HG02840 (cell line): ENCODE measurements around the gene NTRK3.
"Not testable (repeated sequence)": the region's sequence is repeated elsewhere in the genome, so short reads cannot be mapped to it uniquely, and the experiment has no call there.

ENCODE experiments used
- ATAC-seq: cut with Tn5 transposase; IDR thresholded peaks from one replicate; pipeline ENCODE4 v1.9.1; 2021; ENCODE audit warnings: mild to moderate bottlenecking, moderate library complexity, moderate number of reproducible peaks; ENCODE audit not compliant: unreplicated experiment, low FRiP score

Gene NTRK3

DNA sequence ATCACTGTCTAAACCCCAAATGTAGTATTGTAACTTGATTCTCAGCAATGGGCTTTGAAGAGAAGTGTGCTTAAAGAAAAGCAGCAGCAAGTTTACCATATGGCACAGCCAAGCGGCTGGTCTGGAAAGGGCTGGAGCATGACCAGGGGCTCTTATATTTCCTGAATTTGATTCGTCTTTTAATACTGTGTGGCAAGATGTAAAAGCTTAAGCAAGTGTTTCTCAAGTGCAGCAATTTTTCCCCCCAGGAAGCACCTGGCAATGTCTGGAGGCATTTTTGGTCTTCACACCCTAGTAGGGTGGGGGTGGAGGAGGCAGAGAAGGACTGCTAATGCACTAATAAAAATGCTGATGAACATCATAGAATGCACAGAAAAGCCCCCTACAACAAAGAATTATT is 397.9 kb downstream of the NTRK3 start:
- no peak for ATAC-seq

DNA sequence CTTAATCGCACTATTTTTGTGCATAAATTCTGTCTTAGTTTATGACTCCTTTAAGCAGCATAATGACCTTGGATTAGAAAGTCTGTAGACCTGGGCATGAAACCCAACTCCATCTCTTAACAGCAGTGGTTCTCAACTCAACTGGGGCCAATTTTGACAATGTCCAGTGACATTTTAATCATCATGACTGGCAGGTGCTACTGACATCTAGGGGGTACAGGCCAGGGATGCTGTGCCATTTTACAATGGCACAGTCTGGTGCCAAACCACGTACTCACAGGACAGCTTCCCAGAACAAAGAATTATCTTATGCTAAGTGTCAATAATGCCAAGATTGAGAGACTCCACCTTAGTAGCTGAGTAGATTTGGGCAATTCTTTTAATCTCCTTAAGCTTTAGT is 405.0 kb downstream of the NTRK3 start:
- no peak for ATAC-seq

GRCh38 chr15:87850916-87851315 is 405.6 kb downstream of the NTRK3 start:
- no peak for ATAC-seq

DNA sequence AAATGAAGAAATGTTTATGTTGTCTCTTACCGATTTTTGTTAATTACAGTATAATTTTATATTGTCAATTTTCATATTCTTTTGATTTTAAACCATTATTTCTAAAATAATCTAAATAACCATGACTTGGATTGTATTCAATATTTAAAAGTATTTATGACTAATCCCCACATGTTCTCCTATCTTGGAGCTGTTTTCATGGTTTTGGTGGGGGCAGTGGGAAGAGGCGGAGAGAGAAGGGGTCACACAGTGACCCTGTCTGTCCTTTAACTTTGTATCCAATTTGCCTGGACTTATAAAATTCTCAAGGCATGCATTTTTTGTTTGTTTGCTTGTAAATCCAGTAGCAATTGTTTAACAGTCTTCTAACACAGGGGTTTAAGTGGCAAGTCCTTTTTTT is 407.4 kb downstream of the NTRK3 start:
- ATAC-seq, result no peak

DNA sequence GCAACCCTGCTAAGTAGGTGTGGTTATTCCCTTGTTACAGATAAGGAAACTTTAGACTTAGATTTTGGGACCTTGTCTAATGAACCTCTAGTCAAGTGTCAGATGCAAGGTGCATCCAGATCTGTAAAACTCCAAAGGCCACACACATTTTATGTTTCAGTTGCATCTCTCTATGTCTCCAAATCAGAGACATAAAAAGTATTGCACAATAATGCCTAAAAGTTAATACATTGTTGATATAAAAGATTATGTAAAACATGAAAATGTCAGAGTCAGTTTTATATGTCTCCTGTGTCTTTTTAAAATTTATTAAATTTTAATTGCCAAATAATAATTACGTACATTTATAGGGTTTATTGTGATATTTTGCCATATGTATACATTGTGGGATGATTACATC is 408.5 kb downstream of the NTRK3 start:
- ATAC-seq, result no peak

DNA sequence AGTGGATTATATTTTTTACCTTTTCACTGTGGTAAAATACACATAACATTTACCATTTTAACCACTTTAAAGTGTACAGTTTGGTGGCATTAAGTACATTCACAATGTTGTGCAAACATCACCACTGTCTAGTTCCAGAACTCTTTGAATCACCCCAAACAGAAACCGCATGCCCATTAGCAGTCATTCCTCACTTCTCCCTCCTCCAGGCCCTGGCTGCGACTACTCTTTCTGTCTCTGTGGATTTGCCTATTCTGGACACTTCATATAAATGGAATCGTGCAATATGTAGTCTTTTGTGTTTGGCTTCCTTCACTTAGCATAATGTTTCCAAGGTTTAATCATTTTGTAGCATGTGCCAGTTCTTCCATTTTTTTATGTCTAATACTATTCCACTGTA is 409.8 kb downstream of the NTRK3 start:
- no peak for ATAC-seq

DNA sequence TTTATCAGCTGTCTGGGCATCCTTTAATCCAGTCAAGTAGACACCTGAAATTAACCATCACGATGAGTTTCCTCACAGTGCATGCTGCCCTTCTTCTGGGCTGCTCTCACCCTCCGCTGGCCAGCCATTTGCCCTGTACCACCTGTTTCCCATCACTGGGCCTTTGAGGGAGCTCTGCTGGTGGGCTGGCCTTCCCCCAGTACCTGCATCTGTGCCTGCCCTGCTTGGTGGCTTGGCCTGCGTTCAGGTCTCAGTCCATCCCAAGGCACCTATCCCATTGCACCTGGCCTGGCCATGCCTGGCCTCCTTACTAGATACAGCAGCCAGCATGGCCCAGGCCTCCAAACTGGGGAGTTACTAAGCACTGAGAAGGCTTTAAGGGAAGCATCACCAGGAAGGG is 413.2 kb downstream of the NTRK3 start:
- no peak for ATAC-seq

- no peak for ATAC-seq
Measured at GRCh38 chr15:87841426-87841998, 415.0 kb downstream of the NTRK3 start.

DNA sequence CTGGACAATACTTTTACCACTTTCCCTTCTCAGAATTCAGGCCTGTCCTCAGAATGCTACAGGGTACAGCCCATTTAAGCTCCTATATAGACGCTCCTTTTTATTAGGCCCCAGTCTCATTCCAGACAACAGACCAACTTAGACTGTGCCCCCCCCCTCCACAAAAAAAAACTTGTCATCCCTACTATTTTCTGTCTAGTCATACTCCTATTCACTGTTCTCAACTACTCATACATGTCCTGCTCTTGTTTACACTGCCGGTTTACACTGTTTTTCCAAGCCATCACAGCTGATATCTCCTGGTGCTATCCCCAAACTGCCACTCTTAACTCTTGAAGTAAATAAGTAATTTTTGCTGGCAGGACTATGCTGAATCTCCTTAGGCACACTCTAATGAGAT is 420.7 kb downstream of the NTRK3 start:
- not testable (repeated sequence) for ATAC-seq

GRCh38 chr15:87833333-87833732 is 423.2 kb downstream of the NTRK3 start:
- ATAC-seq, result not testable (repeated sequence)

GRCh38 chr15:87829332-87830050 is 427.0 kb downstream of the NTRK3 start:
- no peak for ATAC-seq

- ATAC-seq, result no peak
Measured at GRCh38 chr15:87828608-87829007, 427.9 kb downstream of the NTRK3 start.

GRCh38 chr15:87827131-87827530 is 429.4 kb downstream of the NTRK3 start:
- no peak for ATAC-seq

GRCh38 chr15:87826119-87826747 is 430.3 kb downstream of the NTRK3 start:
- ATAC-seq, result no peak

DNA sequence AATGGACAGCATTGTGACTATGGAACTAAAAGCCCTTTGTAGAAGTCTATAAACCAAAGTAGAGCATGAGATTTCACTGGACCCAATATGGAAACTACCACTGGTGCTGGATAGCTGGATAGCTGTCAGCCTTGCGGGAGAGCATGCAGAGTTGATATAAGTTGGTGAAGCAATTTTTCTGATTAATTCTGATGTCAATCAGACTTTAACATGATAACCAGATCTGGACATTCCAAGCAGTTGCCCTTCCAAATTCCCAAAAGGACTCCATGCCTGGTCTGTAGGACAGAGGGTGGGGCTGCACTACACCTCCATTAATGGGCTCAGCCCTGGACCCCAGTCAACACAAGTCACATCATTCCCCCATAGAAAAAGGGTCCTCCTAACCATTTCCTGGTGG is 437.8 kb downstream of the NTRK3 start:
- no peak for ATAC-seq

DNA sequence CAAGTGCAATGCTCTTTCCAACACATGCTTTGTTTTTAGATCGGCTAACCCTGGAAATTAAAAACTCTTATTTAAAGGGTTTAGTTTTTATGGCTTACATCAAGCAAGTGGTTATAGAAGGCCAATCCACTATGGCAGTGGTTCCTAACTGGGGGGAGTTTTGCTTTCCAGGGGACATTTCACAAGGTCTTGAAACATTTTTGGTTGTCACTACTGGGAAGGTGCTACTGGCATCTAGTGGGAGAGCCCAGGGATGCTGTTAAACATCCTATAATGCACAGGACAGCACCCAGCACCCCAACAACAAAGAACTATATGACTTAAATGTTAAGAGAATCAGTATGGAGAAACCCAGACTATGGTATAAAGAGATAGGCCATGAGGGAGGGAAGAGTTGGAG is 439.0 kb downstream of the NTRK3 start:
- no peak for ATAC-seq

DNA sequence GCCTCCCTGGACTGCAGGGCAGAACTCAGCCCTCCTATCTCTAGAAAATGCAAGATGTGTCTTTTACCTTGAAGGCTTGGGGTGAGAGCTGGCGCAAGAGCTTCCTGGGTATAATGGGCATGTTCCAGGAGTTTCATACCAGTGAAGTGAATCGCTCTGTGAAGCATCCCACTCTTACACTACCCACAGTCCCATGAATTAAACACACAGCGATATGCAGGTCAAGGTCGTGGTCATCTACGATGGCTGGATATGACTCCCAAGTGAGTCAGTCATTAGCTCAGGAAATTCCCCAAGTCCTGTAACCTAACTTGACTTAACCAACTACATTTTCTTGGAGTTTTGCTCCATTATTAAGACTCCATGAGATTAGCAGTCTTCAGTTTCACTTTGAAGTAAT is 439.7 kb downstream of the NTRK3 start:
- no peak for ATAC-seq

DNA sequence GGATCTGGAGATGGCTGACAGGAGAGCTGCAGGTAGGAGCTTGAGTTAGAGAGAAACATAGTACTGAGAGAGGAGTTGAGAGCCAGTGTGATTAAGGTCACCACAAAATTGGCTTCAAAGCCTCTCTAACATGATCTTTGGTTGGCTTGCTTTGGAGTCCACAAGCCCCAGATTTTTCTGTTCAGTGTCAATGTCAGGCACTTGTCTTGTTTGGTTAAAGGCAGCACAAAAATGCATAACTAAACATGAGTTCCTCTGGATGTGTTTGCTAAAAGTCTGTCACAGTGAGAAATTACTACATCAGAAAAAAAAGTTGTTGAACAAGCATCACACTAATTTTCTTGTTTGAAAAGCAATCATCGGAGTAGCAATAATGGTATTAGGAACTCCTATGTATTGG is 440.5 kb downstream of the NTRK3 start:
- no peak for ATAC-seq
